GM23338 (cell line): ENCODE data around the gene PGAM5. TPM values are rescaled to one million over a fixed set of nuclear protein-coding genes. Genes with fewer than 3 reads are reported as not detected.

Experiments used
- ATAC-seq: fragments of 200-7000 bp; cut with Tn5 transposase; 3 replicates; pipeline ENCODE4 v1.9.1; 2020
- DNase-seq: peaks from one replicate; pipeline ENCODE4 v3.0.0-alpha.2; 2015; ENCODE audit warnings: low spot score
- H2AFZ ChIP-seq: fragments of 200-600 bp; sonication (generic); 2 replicates; pipeline ENCODE4 v1.8.0; 2016; ENCODE audit warnings: antibody characterized with exemption, mild to moderate bottlenecking, moderate library complexity
- H3F3A ChIP-seq: fragments of 200-600 bp; sonication (generic); replicated peaks from 2 replicates; pipeline ENCODE4 v1.8.0; 2017; ENCODE audit warnings: antibody characterized with exemption, mixed run types, low read depth
- H3K27ac ChIP-seq: fragments of 200-600 bp; sonication (generic); 2 replicates; pipeline ENCODE4 v1.6.1; 2016; ENCODE audit warnings: low read depth
- H3K27me3 ChIP-seq: fragments of 200-600 bp; sonication (generic); 2 replicates; pipeline ENCODE4 v1.8.0; 2016; ENCODE audit warnings: mild to moderate bottlenecking, mixed run types, moderate library complexity; ENCODE audit not compliant: insufficient read depth
- H3K36me3 ChIP-seq: fragments of 200-600 bp; sonication (generic); 2 replicates; pipeline ENCODE4 v1.8.0; 2016; ENCODE audit warnings: mild to moderate bottlenecking; ENCODE audit not compliant: insufficient read depth
- H3K4me1 ChIP-seq: fragments of 200-600 bp; sonication (generic); 2 replicates; pipeline ENCODE4 v1.8.0; 2016; ENCODE audit warnings: mild to moderate bottlenecking, moderate library complexity; ENCODE audit not compliant: insufficient read depth
- H3K4me2 ChIP-seq: fragments of 200-600 bp; sonication (generic); 2 replicates; pipeline ENCODE4 v1.7.1; 2017; ENCODE audit warnings: mixed run types
- H3K4me3 ChIP-seq: fragments of 200-600 bp; sonication (generic); 2 replicates; pipeline ENCODE4 v1.6.1; 2016; ENCODE audit warnings: mixed run types
- H3K79me2 ChIP-seq: fragments of 200-600 bp; sonication (generic); replicated peaks from 2 replicates; pipeline ENCODE4 v1.8.0; 2017; ENCODE audit warnings: mild to moderate bottlenecking; ENCODE audit not compliant: insufficient read depth
- H3K9me2 ChIP-seq: fragments of 200-600 bp; sonication (generic); 2 replicates; pipeline ENCODE4 v1.8.0; 2017; ENCODE audit not compliant: insufficient read depth
- H4K20me1 ChIP-seq: fragments of 200-600 bp; sonication (generic); replicated peaks from 2 replicates; pipeline ENCODE4 v1.8.0; 2017; ENCODE audit warnings: mild to moderate bottlenecking; ENCODE audit not compliant: insufficient read depth
- H3K27ac Mint-ChIP-seq: 2 replicates; pipeline ENCODE4 v1.8.0; 2020; ENCODE audit warnings: inconsistent platforms, mild to moderate bottlenecking, moderate library complexity, mixed read lengths
- H3K27me3 Mint-ChIP-seq: 3 replicates; pipeline ENCODE4 v1.8.0; 2022; ENCODE audit warnings: low read depth, mild to moderate bottlenecking, moderate library complexity, mixed read lengths, inconsistent platforms; ENCODE audit not compliant: insufficient read depth, poor library complexity
- H3K36me3 Mint-ChIP-seq: 3 replicates; pipeline ENCODE4 v1.8.0; 2021; ENCODE audit warnings: low read depth, mild to moderate bottlenecking, inconsistent platforms, moderate library complexity, mixed read lengths
- H3K4me1 Mint-ChIP-seq: 3 replicates; pipeline ENCODE4 v1.8.0; 2020; ENCODE audit warnings: mild to moderate bottlenecking, inconsistent platforms, mixed read lengths
- H3K4me3 Mint-ChIP-seq: 3 replicates; pipeline ENCODE4 v1.8.0; 2021; ENCODE audit warnings: moderate library complexity, mild to moderate bottlenecking, inconsistent platforms, mixed read lengths
- H3K9me3 Mint-ChIP-seq: 3 replicates; pipeline ENCODE4 v1.8.0; 2020; ENCODE audit warnings: moderate library complexity, mild to moderate bottlenecking, inconsistent platforms, mixed read lengths
- CREB1 ChIP-seq: fragments of 250-450 bp; sonication (Bioruptor Pico); IDR thresholded peaks from 2 replicates; pipeline ENCODE4 v1.5.0; 2020; ENCODE audit warnings: low read depth, mild to moderate bottlenecking, moderate library complexity
- EZH2 ChIP-seq: fragments of 200-600 bp; sonication (generic); IDR thresholded peaks from one replicate; pipeline ENCODE4 v1.8.0; 2017; ENCODE audit warnings: antibody characterized with exemption, mild to moderate bottlenecking, low read depth; ENCODE audit not compliant: unreplicated experiment
- EZH2phosphoT487 ChIP-seq: fragments of 200-600 bp; sonication (generic); IDR thresholded peaks from one replicate; pipeline ENCODE4 v1.8.1; 2018; ENCODE audit warnings: antibody characterized with exemption; ENCODE audit not compliant: unreplicated experiment
- JUNB ChIP-seq: IDR thresholded peaks from one replicate; pipeline ENCODE4 v1.6.1; 2016; ENCODE audit warnings: antibody characterized with exemption; ENCODE audit not compliant: unreplicated experiment
- NANOG ChIP-seq: IDR thresholded peaks from 2 replicates; pipeline ENCODE4 v1.6.1; 2016; ENCODE audit warnings: antibody characterized with exemption, borderline replicate concordance
- POLR2AphosphoS5 ChIP-seq: IDR thresholded peaks from 2 replicates; pipeline ENCODE4 v1.6.1; 2016; ENCODE audit warnings: antibody characterized with exemption, low read depth
- STAT1 ChIP-seq: IDR thresholded peaks from one replicate; pipeline ENCODE4 v1.6.1; 2016; ENCODE audit warnings: antibody characterized with exemption; ENCODE audit not compliant: unreplicated experiment
- ZNF114 ChIP-seq: fragments of 250-450 bp; sonication (Bioruptor Pico); IDR thresholded peaks from 2 replicates; pipeline ENCODE4 v1.5.0; 2020; ENCODE audit warnings: mild to moderate bottlenecking, moderate library complexity
- ZNF331 ChIP-seq: fragments of 250-450 bp; sonication (Bioruptor Pico); IDR thresholded peaks from 2 replicates; pipeline ENCODE4 v1.5.0; 2020; ENCODE audit warnings: low read depth, mild to moderate bottlenecking, moderate library complexity
- polyA plus RNA-seq: library from polyadenylated mRNA; unstranded; fragments of >200 nt; fragmentation: Nextera tagmentation; extraction: Ambion mirVana; gene quantifications from 2 replicates; pipeline ENCODE4 v1.2.1, GENCODE V29; 2016
- total RNA-seq: library from RNA; depleted of rRNA; stranded (reverse); fragments of >200 nt; shearing (Covaris generic); gene quantifications from 2 replicates; pipeline ENCODE4 v1.2.3, GENCODE V29; 2014
- TF ChIP-seq, protein P1 (sequence below): IDR thresholded peaks from one replicate; pipeline ENCODE4 v1.6.1; 2018; ENCODE audit warnings: antibody characterized with exemption; ENCODE audit not compliant: unreplicated experiment
- TF ChIP-seq, protein P2 (sequence below), 2 experiments: fragments of 200-600 bp in 1 of 2; sonication (generic) in 1 of 2; conservative IDR thresholded peaks; 2 replicates each; pipeline versions ENCODE4 v1.5.1 to v1.6.1; 2016 to 2017; ENCODE audit warnings: antibody characterized with exemption in 2 of 2, low read depth in 2 of 2, mild to moderate bottlenecking in 2 of 2, moderate library complexity in 1 of 2
- TF ChIP-seq, protein P3 (sequence below): fragments of 250-450 bp; sonication (Bioruptor Pico); IDR thresholded peaks from 2 replicates; pipeline ENCODE4 v1.5.0; 2020; ENCODE audit warnings: mild to moderate bottlenecking, moderate library complexity
- TF ChIP-seq, protein P4 (sequence below): IDR thresholded peaks from 2 replicates; pipeline ENCODE4 v1.6.1; 2016; ENCODE audit warnings: antibody characterized with exemption

The PGAM5 gene
- total and polyA plus RNA-seq, 2 experiments from 2014 or later: 31.1 to 108 TPM

DNA sequence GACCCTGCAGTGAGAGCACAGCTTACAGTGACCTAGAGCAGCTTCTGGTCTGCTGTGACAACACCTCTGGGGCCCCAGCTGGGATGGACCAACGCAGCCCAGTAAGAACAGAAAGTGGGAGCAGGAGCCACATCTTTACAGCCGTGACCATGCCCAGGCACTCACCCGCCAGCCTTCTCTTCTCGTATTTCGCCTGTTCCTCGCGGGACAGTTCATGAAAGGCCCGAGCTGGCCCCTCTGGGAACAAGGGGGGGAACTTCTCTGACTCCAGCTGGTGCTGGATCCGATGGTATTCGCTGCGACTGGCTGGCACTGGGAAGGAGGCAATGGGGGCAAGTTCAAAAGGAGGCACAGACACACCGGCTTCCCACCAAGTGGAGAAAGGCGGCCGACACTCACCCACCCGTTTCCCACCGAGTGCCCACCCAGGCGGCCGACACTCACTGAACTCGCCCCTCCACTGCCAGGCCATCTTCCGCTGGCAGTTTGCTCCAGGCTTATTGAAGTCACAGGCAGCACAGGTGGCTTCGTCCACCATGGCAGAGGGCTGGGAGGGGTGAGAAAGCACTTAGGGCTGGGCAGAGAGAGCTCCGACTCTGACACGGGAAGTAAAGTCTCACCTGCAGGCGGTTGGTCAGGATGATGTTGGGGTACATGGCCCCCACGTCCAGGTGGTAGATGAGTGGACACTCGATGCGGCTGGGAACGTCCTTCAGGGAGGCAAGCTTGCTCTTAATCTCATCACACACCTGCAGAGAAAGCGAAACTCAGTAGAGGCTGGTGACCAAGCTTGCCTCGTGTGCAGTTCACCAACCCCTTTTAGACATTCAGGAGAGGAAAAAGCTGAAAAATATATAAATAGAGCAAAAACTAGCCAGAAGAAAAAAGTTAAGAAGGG lies 42.2 kb upstream of the PGAM5 start:
- Histone ChIP-seq H3K36me3 (peaks cover 46% of the 10 kb centered on the region), H3K4me2 (no peak overlapping the region), H3K27me3 (no peaks in the 10 kb centered on the region), H4K20me1 (peaks cover 11% of the 10 kb centered on the region), H3K9me2 (no peaks in the 10 kb centered on the region), H3K4me1 (no peaks in the 10 kb centered on the region), H3F3A (no peaks in the 10 kb centered on the region), H3K27ac (no peak overlapping the region), H3K4me3 (no peak overlapping the region), H2AFZ (no peak overlapping the region), H3K79me2 (no peaks in the 10 kb centered on the region)
- H3K27ac Mint-ChIP-seq: no peak overlapping the region
- no peak for ATAC-seq
- no peak overlapping the region for H3K4me3 Mint-ChIP-seq
- TF ChIP-seq, protein P1, sequence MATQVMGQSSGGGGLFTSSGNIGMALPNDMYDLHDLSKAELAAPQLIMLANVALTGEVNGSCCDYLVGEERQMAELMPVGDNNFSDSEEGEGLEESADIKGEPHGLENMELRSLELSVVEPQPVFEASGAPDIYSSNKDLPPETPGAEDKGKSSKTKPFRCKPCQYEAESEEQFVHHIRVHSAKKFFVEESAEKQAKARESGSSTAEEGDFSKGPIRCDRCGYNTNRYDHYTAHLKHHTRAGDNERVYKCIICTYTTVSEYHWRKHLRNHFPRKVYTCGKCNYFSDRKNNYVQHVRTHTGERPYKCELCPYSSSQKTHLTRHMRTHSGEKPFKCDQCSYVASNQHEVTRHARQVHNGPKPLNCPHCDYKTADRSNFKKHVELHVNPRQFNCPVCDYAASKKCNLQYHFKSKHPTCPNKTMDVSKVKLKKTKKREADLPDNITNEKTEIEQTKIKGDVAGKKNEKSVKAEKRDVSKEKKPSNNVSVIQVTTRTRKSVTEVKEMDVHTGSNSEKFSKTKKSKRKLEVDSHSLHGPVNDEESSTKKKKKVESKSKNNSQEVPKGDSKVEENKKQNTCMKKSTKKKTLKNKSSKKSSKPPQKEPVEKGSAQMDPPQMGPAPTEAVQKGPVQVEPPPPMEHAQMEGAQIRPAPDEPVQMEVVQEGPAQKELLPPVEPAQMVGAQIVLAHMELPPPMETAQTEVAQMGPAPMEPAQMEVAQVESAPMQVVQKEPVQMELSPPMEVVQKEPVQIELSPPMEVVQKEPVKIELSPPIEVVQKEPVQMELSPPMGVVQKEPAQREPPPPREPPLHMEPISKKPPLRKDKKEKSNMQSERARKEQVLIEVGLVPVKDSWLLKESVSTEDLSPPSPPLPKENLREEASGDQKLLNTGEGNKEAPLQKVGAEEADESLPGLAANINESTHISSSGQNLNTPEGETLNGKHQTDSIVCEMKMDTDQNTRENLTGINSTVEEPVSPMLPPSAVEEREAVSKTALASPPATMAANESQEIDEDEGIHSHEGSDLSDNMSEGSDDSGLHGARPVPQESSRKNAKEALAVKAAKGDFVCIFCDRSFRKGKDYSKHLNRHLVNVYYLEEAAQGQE: no peak
- TF ChIP-seq POLR2AphosphoS5 (no peak), EZH2 (no peak), NANOG (no peak), ZNF114 (CRISPR knock-in tag) (no peak), ZNF331 (CRISPR knock-in tag) (no peak), STAT1 (no peak), JUNB (no peak), EZH2phosphoT487 (no peak), CREB1 (CRISPR knock-in tag) (no peak)
- TF ChIP-seq, protein P2, sequence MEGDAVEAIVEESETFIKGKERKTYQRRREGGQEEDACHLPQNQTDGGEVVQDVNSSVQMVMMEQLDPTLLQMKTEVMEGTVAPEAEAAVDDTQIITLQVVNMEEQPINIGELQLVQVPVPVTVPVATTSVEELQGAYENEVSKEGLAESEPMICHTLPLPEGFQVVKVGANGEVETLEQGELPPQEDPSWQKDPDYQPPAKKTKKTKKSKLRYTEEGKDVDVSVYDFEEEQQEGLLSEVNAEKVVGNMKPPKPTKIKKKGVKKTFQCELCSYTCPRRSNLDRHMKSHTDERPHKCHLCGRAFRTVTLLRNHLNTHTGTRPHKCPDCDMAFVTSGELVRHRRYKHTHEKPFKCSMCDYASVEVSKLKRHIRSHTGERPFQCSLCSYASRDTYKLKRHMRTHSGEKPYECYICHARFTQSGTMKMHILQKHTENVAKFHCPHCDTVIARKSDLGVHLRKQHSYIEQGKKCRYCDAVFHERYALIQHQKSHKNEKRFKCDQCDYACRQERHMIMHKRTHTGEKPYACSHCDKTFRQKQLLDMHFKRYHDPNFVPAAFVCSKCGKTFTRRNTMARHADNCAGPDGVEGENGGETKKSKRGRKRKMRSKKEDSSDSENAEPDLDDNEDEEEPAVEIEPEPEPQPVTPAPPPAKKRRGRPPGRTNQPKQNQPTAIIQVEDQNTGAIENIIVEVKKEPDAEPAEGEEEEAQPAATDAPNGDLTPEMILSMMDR (conservative IDR thresholded peaks at IDR 0.05; ENCODE audit: low read depth in 2 of 2): no peak
- TF ChIP-seq, protein P3, sequence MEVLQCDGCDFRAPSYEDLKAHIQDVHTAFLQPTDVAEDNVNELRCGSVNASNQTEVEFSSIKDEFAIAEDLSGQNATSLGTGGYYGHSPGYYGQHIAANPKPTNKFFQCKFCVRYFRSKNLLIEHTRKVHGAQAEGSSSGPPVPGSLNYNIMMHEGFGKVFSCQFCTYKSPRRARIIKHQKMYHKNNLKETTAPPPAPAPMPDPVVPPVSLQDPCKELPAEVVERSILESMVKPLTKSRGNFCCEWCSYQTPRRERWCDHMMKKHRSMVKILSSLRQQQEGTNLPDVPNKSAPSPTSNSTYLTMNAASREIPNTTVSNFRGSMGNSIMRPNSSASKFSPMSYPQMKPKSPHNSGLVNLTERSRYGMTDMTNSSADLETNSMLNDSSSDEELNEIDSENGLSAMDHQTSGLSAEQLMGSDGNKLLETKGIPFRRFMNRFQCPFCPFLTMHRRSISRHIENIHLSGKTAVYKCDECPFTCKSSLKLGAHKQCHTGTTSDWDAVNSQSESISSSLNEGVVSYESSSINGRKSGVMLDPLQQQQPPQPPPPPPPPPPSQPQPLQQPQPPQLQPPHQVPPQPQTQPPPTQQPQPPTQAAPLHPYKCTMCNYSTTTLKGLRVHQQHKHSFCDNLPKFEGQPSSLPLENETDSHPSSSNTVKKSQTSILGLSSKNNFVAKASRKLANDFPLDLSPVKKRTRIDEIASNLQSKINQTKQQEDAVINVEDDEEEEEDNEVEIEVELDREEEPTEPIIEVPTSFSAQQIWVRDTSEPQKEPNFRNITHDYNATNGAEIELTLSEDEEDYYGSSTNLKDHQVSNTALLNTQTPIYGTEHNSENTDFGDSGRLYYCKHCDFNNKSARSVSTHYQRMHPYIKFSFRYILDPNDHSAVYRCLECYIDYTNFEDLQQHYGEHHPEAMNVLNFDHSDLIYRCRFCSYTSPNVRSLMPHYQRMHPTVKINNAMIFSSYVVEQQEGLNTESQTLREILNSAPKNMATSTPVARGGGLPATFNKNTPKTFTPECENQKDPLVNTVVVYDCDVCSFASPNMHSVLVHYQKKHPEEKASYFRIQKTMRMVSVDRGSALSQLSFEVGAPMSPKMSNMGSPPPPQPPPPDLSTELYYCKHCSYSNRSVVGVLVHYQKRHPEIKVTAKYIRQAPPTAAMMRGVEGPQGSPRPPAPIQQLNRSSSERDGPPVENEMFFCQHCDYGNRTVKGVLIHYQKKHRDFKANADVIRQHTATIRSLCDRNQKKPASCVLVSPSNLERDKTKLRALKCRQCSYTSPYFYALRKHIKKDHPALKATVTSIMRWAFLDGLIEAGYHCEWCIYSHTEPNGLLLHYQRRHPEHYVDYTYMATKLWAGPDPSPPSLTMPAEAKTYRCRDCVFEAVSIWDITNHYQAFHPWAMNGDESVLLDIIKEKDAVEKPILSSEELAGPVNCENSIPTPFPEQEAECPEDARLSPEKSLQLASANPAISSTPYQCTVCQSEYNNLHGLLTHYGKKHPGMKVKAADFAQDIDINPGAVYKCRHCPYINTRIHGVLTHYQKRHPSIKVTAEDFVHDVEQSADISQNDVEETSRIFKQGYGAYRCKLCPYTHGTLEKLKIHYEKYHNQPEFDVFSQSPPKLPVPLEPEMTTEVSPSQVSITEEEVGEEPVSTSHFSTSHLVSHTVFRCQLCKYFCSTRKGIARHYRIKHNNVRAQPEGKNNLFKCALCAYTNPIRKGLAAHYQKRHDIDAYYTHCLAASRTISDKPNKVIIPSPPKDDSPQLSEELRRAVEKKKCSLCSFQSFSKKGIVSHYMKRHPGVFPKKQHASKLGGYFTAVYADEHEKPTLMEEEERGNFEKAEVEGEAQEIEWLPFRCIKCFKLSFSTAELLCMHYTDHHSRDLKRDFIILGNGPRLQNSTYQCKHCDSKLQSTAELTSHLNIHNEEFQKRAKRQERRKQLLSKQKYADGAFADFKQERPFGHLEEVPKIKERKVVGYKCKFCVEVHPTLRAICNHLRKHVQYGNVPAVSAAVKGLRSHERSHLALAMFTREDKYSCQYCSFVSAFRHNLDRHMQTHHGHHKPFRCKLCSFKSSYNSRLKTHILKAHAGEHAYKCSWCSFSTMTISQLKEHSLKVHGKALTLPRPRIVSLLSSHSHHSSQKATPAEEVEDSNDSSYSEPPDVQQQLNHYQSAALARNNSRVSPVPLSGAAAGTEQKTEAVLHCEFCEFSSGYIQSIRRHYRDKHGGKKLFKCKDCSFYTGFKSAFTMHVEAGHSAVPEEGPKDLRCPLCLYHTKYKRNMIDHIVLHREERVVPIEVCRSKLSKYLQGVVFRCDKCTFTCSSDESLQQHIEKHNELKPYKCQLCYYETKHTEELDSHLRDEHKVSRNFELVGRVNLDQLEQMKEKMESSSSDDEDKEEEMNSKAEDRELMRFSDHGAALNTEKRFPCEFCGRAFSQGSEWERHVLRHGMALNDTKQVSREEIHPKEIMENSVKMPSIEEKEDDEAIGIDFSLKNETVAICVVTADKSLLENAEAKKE (CRISPR knock-in tag): no peak
- TF ChIP-seq, protein P4, sequence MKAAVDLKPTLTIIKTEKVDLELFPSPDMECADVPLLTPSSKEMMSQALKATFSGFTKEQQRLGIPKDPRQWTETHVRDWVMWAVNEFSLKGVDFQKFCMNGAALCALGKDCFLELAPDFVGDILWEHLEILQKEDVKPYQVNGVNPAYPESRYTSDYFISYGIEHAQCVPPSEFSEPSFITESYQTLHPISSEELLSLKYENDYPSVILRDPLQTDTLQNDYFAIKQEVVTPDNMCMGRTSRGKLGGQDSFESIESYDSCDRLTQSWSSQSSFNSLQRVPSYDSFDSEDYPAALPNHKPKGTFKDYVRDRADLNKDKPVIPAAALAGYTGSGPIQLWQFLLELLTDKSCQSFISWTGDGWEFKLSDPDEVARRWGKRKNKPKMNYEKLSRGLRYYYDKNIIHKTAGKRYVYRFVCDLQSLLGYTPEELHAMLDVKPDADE: no peak
- H3K27me3 Mint-ChIP-seq: no peaks in the 10 kb centered on the region
- H3K36me3 Mint-ChIP-seq: peaks cover 91% of the 10 kb centered on the region
- no peaks in the 10 kb centered on the region for H3K9me3 Mint-ChIP-seq
- no peaks in the 10 kb centered on the region for H3K4me1 Mint-ChIP-seq
- no peak for DNase-seq
